HepG2 (cell line): ENCODE measurements around the gene L1CAM. TPM values are rescaled to one million over a fixed set of nuclear protein-coding genes. Genes with fewer than 3 reads are reported as not detected.

ENCODE experiments used
- ATF2 ChIP-seq: sonication (generic); formaldehyde crosslinking; IDR thresholded peaks from 2 replicates; pipeline ENCODE4 v1.4.0; 2020; ENCODE audit warnings: missing genetic modification reagents
- CBFB ChIP-seq: sonication (generic); formaldehyde crosslinking; IDR thresholded peaks from 2 replicates; pipeline ENCODE4 v1.4.0; 2020; ENCODE audit warnings: missing genetic modification reagents
- CC2D1A ChIP-seq: sonication (generic); formaldehyde crosslinking; IDR thresholded peaks from 2 replicates; pipeline ENCODE4 v1.8.1; 2023; ENCODE audit warnings: mild to moderate bottlenecking, missing genetic modification reagents
- DNMT1 ChIP-seq: sonication (generic); formaldehyde crosslinking; IDR thresholded peaks from 2 replicates; pipeline ENCODE4 v1.5.1; 2020; ENCODE audit warnings: mild to moderate bottlenecking, missing genetic modification reagents
- FOXM1 ChIP-seq: sonication (generic); formaldehyde crosslinking; IDR thresholded peaks from 2 replicates; pipeline ENCODE4 v1.5.0; 2020; ENCODE audit warnings: missing genetic modification reagents
- HIC2 ChIP-seq: sonication (generic); formaldehyde crosslinking; IDR thresholded peaks from 2 replicates; pipeline ENCODE4 v1.9.0; 2022; ENCODE audit warnings: low read depth, missing genetic modification reagents
- HNF4A ChIP-seq: sonication (generic); formaldehyde crosslinking; IDR thresholded peaks from 2 replicates; pipeline ENCODE4 v1.4.0; 2020; ENCODE audit warnings: missing genetic modification reagents
- MTERF4 ChIP-seq: sonication (generic); formaldehyde crosslinking; IDR thresholded peaks from 2 replicates; pipeline ENCODE4 v1.8.0; 2023; ENCODE audit warnings: mild to moderate bottlenecking, missing genetic modification reagents
- POLR2AphosphoS2 ChIP-seq: IDR thresholded peaks from 2 replicates; pipeline ENCODE4 v1.6.1; 2011; ENCODE audit warnings: low read depth, low read length, improper control_type of control experiment
- PRPF4 ChIP-seq: fragments of 200-400 bp; formaldehyde crosslinking; IDR thresholded peaks from 2 replicates; pipeline ENCODE4 v1.6.1; 2016; ENCODE audit warnings: low read length, low read depth; ENCODE audit not compliant: poor library complexity, severe bottlenecking
- RORA ChIP-seq: sonication (generic); formaldehyde crosslinking; IDR thresholded peaks from 2 replicates; pipeline ENCODE4 v1.5.0; 2020; ENCODE audit warnings: mild to moderate bottlenecking, missing genetic modification reagents, moderate library complexity
- THAP9 ChIP-seq: sonication (generic); formaldehyde crosslinking; IDR thresholded peaks from 2 replicates; pipeline ENCODE4; 2020; ENCODE audit warnings: missing genetic modification reagents, mild to moderate bottlenecking, borderline replicate concordance
- ZNF234 ChIP-seq: sonication (generic); formaldehyde crosslinking; conservative IDR thresholded peaks from 2 replicates; pipeline ENCODE4 v1.5.1; 2020; ENCODE audit warnings: mild to moderate bottlenecking, missing genetic modification reagents
- ZNF30 ChIP-seq: sonication (generic); formaldehyde crosslinking; IDR thresholded peaks from 2 replicates; pipeline ENCODE4 v1.5.0; 2020; ENCODE audit warnings: mild to moderate bottlenecking, missing genetic modification reagents
- polyA plus RNA-seq, 8 experiments: library from polyadenylated mRNA; depleted of rRNA in 3 of 8; stranded (reverse) in 7 of 8; unstranded in 1 of 8; fragments of >200 nt; fragmentation: Illumina TruSeq in 4 of 8; extraction: Trizol in 4 of 8; gene quantifications; 2 replicates each; pipeline versions ENCODE4 v1.2.1 to v1.2.3, GENCODE V29; 2011 to 2016; ENCODE audit warnings: low read depth in 4 of 8, missing spikeins in 1 of 8, mixed read lengths in 1 of 8; ENCODE audit not compliant: insufficient read depth in 1 of 8
- total RNA-seq, 5 experiments: library from RNA; depleted of rRNA; stranded (reverse); fragments of >200 nt; fragmentation: Illumina TruSeq; extraction: Trizol; gene quantifications; 2 replicates each; pipeline ENCODE4 v1.2.3, GENCODE V29; 2016; ENCODE audit warnings: low read depth in 1 of 5
- TF ChIP-seq, protein P1 (sequence below): IDR thresholded peaks from 2 replicates; pipeline ENCODE4 v1.6.1; 2016; ENCODE audit warnings: mild to moderate bottlenecking
- TF ChIP-seq, protein P2 (sequence below): sonication (generic); formaldehyde crosslinking; IDR thresholded peaks from 2 replicates; pipeline ENCODE4 v1.4.0; 2020; ENCODE audit warnings: mild to moderate bottlenecking, missing genetic modification reagents
- TF ChIP-seq, protein P3 (sequence below): sonication (generic); formaldehyde crosslinking; IDR thresholded peaks from 2 replicates; pipeline ENCODE4 v1.5.1; 2020; ENCODE audit warnings: mild to moderate bottlenecking, missing genetic modification reagents, moderate library complexity

L1CAM gene
- total and polyA plus RNA-seq, 2 of the 13 experiments (the other 11 are each of a cell fraction or from before 2014, with no cell fraction given): 1.4 to 2.0 TPM

DNA sequence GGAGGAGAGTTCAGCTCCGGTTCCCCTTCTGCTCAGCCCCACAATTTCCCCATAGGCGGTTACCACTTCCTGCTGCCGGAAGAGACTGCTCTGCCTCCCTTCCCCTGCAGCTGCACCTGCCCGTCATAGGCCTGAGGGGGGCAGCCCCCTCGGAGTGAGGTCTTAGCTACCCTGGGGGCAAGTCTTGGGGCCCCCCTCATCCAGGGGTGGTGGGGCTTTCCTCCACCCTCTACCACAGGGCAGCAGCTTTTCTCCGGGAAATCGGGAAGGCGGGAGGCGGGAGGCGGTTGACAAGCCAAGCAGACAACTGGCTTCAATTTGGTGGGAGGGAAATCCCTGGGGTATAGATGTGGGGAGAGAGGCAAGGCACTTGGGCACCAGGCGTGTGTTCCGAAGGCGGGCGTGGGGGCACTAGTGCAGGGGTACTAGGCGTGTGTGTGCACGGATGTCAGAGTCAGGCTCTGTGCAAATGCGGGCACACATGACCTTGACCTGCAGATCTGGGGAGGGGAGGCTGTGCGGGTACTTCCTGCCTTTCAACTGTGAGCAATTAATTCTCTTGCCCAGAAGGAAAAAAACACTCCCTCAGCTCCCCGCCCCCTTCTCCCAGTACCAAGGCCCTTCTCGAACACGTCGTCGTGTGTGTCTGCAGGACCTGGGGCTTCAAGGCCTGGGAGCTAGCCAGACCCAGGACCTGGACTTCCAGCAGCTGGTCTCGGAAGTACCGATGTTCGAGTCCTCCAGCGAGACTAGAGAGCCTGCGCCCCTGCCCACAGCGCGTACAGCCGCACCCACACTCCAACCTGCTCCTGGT lies 41.1 kb upstream of the L1CAM start (continued):
- TF ChIP-seq ATF2 (CRISPR knock-in tag) (no peak), DNMT1 (CRISPR knock-in tag) (no peak), HIC2 (CRISPR knock-in tag) (peak; percentile 89; the same call in 1 of the 2 replicates), CC2D1A (no peak), FOXM1 (no peak), HNF4A (CRISPR knock-in tag) (peak; percentile 30; the same call in 1 of the 2 replicates), MTERF4 (no peak), ZNF234 (CRISPR knock-in tag) (no peak), PRPF4 (no peak), ZNF30 (no peak), RORA (no peak), POLR2AphosphoS2 (no peak), THAP9 (CRISPR knock-in tag) (peak; percentile 63; the same call in 1 of the 2 replicates), CBFB (CRISPR knock-in tag) (no peak)
- TF ChIP-seq, protein P1, sequence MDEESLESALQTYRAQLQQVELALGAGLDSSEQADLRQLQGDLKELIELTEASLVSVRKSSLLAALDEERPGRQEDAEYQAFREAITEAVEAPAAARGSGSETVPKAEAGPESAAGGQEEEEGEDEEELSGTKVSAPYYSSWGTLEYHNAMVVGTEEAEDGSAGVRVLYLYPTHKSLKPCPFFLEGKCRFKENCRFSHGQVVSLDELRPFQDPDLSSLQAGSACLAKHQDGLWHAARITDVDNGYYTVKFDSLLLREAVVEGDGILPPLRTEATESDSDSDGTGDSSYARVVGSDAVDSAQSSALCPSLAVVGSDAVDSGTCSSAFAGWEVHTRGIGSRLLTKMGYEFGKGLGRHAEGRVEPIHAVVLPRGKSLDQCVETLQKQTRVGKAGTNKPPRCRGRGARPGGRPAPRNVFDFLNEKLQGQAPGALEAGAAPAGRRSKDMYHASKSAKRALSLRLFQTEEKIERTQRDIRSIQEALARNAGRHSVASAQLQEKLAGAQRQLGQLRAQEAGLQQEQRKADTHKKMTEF (CRISPR knock-in tag): no peak
- TF ChIP-seq, protein P2, sequence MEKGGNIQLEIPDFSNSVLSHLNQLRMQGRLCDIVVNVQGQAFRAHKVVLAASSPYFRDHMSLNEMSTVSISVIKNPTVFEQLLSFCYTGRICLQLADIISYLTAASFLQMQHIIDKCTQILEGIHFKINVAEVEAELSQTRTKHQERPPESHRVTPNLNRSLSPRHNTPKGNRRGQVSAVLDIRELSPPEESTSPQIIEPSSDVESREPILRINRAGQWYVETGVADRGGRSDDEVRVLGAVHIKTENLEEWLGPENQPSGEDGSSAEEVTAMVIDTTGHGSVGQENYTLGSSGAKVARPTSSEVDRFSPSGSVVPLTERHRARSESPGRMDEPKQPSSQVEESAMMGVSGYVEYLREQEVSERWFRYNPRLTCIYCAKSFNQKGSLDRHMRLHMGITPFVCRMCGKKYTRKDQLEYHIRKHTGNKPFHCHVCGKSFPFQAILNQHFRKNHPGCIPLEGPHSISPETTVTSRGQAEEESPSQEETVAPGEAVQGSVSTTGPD (CRISPR knock-in tag): no peak
- TF ChIP-seq, protein P3, sequence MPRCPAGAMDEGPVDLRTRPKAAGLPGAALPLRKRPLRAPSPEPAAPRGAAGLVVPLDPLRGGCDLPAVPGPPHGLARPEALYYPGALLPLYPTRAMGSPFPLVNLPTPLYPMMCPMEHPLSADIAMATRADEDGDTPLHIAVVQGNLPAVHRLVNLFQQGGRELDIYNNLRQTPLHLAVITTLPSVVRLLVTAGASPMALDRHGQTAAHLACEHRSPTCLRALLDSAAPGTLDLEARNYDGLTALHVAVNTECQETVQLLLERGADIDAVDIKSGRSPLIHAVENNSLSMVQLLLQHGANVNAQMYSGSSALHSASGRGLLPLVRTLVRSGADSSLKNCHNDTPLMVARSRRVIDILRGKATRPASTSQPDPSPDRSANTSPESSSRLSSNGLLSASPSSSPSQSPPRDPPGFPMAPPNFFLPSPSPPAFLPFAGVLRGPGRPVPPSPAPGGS: 0 out of 2 replicates have a peak, but pooled peaks have one; percentile 5
